ENCODE results near the gene SEZ6. TPM values are rescaled to one million over a fixed set of nuclear protein-coding genes. Genes with fewer than 3 reads are reported as not detected.

SEZ6 gene
- total and polyA plus RNA-seq, 2 of the 4 experiments (the other 2 are of a cell fraction) = not detected

DNA sequence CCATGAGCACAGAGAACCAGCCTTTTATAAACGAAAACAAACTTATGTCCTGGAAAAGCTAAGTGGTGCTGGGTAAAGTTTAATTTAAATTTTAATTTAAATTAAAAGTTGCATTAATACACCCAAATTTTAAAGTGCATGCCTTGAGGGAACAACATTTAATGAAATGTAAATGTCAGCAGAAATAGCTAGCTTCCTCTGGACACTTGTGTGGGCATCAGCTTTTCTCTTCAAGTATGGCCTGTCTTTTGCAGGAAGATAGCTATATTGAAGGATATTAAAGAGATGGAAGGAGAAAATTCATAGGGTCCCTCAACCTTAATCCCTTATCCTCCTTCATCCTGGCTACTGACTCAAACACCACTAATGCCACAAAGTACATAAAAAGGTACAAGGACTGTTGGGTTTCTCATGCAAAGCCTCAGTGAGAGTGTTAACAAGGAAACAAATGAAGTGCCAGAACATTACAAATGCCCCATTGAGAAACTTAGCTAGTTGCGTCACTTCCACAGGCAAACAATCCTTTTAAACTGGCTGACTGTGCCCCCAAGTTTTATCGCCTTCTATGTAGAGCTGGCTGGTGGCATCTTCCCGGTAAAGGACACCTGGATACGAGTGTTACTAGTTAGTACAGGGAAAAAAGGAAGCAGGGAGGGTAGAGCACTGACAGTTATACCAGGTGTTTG is 68.6 kb downstream of the SEZ6 start:
- Histone ChIP-seq H2BK120ac (ENCODE audit: low read depth, low read length) (no peak overlapping the region), H3K4me1 (ENCODE audit: control insufficient read depth, insufficient read depth, low read length) (peaks cover 18% of the 10 kb centered on the region), H3K36me3 (ENCODE audit: control insufficient read depth, insufficient read depth, low read length) (peaks cover 7% of the 10 kb centered on the region), H3K18ac (ENCODE audit: low read depth, low read length) (no peak overlapping the region), H2BK20ac (ENCODE audit: low read depth, low read length) (no peak overlapping the region), H3K4ac (ENCODE audit: low read depth, low read length) (no peak overlapping the region), H4K5ac (ENCODE audit: low read depth, low read length) (no peak overlapping the region), H3K14ac (replicated peaks; ENCODE audit: low read depth, low read length) (no peak overlapping the region), H2AFZ (replicated peaks; ENCODE audit: low read length, poor library complexity) (no peak overlapping the region), H2AK9ac (replicated peaks; ENCODE audit: low read depth, low read length, poor library complexity) (peak overlapping the region; percentile 10), H3K23ac (ENCODE audit: low read depth, low read length) (no peak overlapping the region), H3K27ac (ENCODE audit: insufficient read depth, low read length) (no peak overlapping the region), H2AK5ac (ENCODE audit: low read depth, low read length) (no peak overlapping the region), H4K91ac (ENCODE audit: insufficient read depth, low read depth, low read length) (no peak overlapping the region), H3K56ac (ENCODE audit: extremely low read depth, insufficient read depth, low read length) (no peak overlapping the region), H4K20me1 (ENCODE audit: insufficient read depth, low read length) (peaks cover 98% of the 10 kb centered on the region), H3K27me3 (ENCODE audit: control insufficient read depth, insufficient read depth, low read length) (no peaks in the 10 kb centered on the region), H3K9ac (ENCODE audit: low read depth, low read length) (no peak overlapping the region), H4K8ac (ENCODE audit: low read depth in 2 of 2, low read length in 2 of 2) (no peak overlapping the region), H3K9me3 (ENCODE audit: control insufficient read depth, insufficient read depth, low read length) (no peaks in the 10 kb centered on the region), H2BK5ac (ENCODE audit: low read depth, low read length, poor library complexity, severe bottlenecking) (no peak overlapping the region), H3K4me2 (ENCODE audit: low read depth, low read length) (no peak overlapping the region), H3K9me1 (ENCODE audit: insufficient read depth, low read length) (peaks cover 41% of the 10 kb centered on the region), H3K79me1 (ENCODE audit: low read depth in 1 of 2, low read length in 2 of 2) (peaks cover 41 to 95% of the 10 kb centered on the region in 2 experiments), H2BK15ac (ENCODE audit: low read depth, low read length) (no peak overlapping the region), H3K4me3 (ENCODE audit: insufficient read depth, low read depth, low read length) (no peak overlapping the region)
- DNase-seq (peak; percentile 41), ATAC-seq (ENCODE audit: low read depth) (no peak; the same call in 1 of the 2 replicates)
- intact Hi-C loops (cut with micrococcal nuclease) (no loop called here), dilution Hi-C loops (cut with HindIII; ENCODE audit: low sequenced_read_pairs, unreplicated experiment) (no loop called here), in situ Hi-C loops (cut with MboI; ENCODE audit: low sequenced_read_pairs) (no loop called here)
- TF ChIP-seq CEBPB (IDR thresholded peaks at IDR 0.05; ENCODE audit: low read depth, low read length) (peak; percentile 83), BHLHE40 (IDR thresholded peaks at IDR 0.05; ENCODE audit: low read depth, low read length) (no peak), MAFK (IDR thresholded peaks at IDR 0.05; ENCODE audit: low read depth, low read length) (peak; percentile 40; the same call in 1 of the 2 replicates), RAD21 (IDR thresholded peaks at IDR 0.05; ENCODE audit: low read length) (no peak)
- TF ChIP-seq, protein P1, sequence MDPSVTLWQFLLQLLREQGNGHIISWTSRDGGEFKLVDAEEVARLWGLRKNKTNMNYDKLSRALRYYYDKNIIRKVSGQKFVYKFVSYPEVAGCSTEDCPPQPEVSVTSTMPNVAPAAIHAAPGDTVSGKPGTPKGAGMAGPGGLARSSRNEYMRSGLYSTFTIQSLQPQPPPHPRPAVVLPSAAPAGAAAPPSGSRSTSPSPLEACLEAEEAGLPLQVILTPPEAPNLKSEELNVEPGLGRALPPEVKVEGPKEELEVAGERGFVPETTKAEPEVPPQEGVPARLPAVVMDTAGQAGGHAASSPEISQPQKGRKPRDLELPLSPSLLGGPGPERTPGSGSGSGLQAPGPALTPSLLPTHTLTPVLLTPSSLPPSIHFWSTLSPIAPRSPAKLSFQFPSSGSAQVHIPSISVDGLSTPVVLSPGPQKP (IDR thresholded peaks at IDR 0.05; ENCODE audit: borderline replicate concordance, low read depth, low read length) = no peak
- TF ChIP-seq, protein P2, sequence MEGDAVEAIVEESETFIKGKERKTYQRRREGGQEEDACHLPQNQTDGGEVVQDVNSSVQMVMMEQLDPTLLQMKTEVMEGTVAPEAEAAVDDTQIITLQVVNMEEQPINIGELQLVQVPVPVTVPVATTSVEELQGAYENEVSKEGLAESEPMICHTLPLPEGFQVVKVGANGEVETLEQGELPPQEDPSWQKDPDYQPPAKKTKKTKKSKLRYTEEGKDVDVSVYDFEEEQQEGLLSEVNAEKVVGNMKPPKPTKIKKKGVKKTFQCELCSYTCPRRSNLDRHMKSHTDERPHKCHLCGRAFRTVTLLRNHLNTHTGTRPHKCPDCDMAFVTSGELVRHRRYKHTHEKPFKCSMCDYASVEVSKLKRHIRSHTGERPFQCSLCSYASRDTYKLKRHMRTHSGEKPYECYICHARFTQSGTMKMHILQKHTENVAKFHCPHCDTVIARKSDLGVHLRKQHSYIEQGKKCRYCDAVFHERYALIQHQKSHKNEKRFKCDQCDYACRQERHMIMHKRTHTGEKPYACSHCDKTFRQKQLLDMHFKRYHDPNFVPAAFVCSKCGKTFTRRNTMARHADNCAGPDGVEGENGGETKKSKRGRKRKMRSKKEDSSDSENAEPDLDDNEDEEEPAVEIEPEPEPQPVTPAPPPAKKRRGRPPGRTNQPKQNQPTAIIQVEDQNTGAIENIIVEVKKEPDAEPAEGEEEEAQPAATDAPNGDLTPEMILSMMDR (conservative IDR thresholded peaks at IDR 0.05; ENCODE audit: low read depth, low read length) = no peak
- no TSS peak for BruUV-seq (replicated peaks)
- POLR2A ChIA-PET (ENCODE audit: unreplicated experiment) = no interaction called here
- 67% methylated on average over 1 of the region's 5 CpGs; no CpG with 5 or more reads in 1 of the 2 experiments for WGBS, 2 experiments (ENCODE audit: extremely low coverage in 2 of 2, insufficient read length in 1 of 2)
- CTCF ChIA-PET = no interaction called here
